ENCODE data around the gene ORAI3.

Gene ORAI3

DNA sequence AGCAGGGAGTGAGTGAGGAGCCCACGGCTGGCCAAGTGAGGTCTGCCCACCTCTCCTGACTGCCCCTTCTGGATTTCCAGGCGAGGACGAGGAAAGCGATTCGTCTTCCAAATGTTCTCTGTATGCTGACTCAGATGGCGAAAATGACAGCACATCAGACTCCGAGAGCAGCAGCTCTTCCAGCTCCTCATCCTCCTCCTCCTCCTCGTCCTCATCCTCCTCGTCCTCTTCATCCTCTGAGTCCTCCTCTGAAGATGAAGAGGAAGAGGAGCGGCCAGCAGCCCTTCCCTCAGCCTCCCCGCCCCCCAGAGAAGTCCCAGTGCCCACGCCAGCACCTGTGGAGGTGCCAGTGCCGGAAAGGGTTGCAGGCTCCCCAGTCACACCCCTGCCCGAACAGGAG, 22.4 kb downstream of the ORAI3 start:
- DNase-seq (ENCODE audit: low read depth, low spot score): no peak

DNA sequence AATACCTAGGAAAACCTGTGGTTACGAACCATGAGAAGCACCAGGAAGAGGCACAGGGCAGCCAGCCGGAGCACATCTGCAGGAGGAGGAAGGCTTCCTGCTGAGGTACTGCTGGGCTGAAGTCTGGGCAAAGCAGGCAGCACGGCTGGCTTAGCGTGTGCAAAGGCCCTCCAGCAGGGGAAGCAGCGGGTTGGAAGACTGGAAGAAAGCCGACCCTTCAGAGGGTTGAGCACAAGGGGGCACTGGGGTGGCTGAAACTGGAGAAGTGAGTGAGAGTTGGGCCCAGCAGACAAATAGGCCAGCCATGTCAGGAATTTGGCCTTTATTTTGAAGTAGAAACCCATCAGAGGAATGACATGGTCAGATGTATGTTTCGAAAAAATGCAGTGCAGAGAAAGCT, 24.0 kb downstream of the ORAI3 start:
- DNase-seq (ENCODE audit: low read depth, low spot score): no peak

DNA sequence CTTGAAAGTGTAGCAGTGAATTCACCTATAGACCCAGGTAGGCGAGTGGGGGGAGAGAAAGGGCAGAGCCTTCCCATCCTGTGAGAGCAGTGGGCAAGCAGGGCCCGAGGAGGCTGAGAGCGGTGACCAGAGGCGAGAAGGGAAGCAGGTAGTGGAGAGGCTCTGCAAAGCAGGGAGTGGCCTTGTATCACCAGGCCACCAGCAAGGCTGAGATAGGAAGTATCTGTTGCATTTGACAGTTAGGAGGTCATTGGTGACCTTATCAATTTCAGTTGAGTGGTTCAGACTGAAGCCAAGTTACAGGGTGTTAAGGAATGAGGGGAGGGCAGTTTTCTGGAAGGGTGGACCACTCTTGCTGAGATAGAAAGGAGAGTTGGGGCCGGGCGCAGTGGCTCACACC, 25.5 kb downstream of the ORAI3 start:
- no peak for DNase-seq (ENCODE audit: low read depth, low spot score)

DNA sequence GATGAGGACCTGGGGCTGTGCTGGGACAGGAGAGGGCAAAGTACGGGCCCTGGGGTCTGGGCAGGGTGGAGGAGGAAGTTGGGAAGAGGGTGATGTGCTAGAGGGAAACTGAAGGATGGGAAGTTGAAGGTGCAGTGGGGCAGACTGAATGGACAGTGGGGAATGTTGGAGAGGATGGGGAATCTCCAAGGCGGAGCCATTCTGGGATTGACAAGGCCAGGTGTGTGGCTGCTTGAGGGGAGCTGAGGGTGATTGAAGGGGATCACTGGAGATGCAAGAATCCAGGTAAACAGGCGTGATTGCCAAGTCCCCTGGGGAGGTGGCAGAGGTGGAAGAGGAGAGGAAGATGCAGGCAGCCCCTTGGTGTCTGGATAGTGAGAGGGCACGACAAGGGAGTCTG, 27.6 kb downstream of the ORAI3 start:
- no peak for DNase-seq (ENCODE audit: low read depth, low spot score)

DNA sequence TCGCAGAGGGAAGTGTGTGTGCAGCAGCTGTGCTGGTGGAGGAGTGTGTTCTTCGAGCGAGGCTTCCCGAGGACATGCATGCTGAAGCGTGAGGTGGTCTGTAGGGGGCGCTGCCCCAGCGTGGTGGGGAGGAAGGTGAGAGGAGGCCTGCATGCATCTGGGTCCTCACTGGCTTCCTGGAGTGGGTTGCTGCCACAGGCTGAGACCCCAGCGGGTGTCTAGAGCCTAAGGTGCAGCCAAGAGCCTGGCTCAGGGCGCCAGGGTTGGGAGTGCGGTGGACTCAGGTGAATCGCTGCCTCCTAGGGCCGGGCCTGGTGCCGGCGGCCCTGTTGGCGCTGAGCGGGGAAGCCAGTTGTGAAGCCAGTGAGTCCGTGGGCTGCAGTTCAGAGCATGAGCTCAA, 28.6 kb downstream of the ORAI3 start:
- no peak for DNase-seq (ENCODE audit: low read depth, low spot score)

DNA sequence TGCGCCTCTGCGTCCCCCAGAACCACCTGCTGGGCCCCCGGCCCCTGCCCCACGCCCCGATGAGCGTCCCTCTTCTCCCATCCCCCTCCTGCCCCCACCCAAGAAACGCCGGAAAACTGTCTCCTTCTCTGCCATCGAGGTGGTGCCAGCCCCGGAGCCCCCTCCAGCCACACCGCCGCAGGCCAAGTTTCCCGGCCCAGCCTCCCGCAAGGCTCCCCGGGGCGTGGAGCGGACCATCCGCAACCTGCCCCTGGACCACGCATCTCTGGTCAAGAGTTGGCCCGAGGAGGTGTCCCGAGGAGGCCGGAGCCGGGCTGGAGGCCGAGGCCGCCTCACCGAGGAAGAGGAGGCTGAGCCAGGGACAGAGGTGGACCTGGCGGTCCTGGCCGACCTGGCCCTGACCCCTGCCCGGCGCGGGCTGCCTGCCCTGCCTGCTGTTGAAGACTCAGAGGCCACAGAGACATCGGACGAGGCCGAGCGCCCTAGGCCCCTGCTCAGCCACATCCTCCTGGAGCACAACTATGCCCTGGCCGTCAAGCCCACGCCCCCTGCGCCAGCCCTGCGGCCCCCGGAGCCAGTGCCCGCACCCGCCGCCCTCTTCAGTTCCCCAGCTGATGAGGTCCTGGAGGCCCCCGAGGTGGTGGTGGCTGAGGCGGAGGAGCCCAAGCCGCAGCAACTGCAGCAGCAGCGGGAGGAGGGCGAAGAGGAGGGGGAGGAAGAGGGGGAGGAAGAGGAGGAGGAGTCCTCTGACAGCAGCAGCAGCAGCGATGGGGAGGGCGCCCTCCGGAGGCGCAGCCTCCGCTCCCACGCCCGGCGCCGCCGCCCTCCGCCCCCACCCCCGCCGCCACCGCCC, 30.5 kb downstream of the ORAI3 start:
- DNase-seq (ENCODE audit: low read depth, low spot score): no peak

DNA sequence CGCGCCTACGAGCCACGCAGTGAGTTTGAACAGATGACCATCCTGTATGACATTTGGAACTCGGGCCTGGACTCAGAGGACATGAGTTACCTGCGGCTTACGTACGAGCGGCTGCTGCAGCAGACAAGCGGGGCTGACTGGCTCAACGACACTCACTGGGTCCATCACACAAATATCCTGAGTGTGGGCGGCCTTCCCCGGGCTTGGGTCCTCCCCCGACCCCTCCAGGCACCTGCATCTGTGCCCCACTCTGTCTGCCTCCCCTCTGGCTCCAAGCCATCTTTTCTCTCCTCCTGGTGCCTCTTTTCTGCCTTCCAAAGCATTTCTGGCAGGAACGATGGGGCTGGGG, 31.1 kb downstream of the ORAI3 start:
- DNase-seq (ENCODE audit: low read depth, low spot score): no peak

DNA sequence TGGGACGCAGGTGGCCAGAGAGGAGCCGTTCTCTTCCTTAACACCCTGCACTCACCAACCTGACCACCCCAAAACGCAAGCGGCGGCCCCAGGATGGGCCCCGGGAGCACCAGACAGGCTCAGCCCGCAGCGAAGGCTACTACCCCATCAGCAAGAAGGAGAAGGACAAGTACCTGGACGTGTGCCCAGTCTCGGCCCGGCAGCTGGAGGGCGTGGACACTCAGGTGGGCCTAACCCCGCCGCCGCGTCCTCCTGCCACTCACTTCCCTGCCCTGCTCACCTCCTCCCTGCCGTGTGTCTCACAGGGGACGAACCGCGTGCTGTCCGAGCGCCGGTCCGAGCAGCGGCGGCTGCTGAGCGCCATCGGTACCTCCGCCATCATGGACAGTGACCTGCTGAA, 31.6 kb downstream of the ORAI3 start:
- DNase-seq (ENCODE audit: low read depth, low spot score): no peak

DNA sequence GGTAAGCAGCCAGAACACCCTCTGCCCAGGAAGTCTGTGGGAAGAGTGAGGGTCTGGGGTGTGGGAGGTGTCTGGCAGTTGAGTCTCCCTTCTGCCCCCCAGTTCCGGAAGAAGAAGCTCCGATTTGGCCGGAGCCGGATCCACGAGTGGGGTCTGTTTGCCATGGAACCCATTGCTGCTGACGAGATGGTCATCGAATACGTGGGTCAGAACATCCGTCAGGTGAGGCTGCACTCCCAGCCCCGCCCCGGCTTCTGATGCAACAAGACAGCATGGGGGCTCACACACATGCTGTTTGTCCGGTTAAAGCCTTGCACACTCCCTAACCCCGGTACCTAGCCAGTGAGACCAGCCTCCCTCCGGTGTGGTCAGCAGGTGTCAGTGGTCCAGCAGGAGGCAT, 32.1 kb downstream of the ORAI3 start:
- no peak for DNase-seq (ENCODE audit: low read depth, low spot score)

DNA sequence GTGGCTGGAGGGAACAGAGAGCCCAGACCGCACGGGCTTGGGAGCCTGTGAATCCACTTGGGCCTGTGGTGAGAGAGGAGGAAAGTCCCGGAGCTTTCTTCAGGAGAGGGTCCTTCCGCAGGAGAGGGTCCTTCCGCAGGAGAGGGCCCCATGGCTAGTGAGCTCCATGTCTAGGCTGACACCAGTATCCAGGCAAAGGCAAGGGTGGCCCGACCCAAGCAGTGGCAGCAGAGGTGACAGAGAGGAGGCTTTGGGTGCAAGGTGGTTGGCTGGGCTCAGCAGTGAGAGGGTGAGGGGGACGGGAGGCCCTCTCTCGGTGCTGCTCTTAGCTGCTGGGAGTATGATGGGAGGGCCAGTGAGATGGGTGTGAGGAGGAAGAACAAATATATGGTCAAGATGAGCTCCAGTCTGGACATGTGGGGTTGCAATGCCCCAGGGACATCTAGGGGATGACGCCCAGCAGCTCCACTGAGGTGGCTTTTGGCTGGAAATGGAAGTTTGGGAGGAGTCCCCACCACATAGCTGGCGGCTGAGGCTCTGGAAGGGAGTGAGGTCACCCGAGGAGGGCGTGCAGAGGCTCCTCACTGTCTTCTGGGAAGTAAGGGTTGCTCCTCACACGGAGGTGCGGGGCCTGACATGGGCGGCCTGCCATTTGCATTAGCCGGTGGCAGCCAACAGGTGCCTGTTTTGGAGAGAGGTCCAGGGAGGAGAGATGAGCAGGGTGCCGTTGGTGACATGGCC, 33.9 kb downstream of the ORAI3 start:
- no peak for DNase-seq (ENCODE audit: low read depth, low spot score)

DNA sequence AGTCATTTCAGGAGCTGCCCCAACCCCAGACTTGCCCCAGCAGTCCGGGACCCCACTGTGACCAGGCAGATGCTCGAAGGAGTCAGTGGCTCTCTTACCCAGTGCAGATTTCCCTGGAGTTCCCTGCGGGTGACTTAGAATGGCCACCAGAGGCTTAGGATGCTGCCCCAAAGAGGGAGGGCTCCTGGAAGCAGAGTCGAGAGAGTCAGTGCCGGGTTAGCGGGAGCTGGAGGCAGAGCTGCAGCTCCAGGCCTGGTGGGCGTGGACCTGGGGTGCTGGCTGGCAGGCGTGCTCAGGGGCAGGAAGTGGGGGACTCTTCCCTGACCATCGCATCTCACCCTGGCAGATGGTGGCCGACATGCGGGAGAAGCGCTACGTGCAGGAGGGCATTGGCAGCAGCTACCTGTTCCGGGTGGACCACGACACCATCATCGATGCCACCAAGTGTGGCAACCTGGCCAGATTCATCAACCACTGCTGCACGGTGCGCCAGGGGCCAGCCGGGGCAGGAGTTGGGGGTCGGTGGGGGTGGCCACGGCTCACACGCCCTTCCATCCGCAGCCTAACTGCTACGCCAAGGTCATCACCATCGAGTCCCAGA, 34.5 kb downstream of the ORAI3 start:
- DNase-seq (ENCODE audit: low read depth, low spot score): no peak

DNA sequence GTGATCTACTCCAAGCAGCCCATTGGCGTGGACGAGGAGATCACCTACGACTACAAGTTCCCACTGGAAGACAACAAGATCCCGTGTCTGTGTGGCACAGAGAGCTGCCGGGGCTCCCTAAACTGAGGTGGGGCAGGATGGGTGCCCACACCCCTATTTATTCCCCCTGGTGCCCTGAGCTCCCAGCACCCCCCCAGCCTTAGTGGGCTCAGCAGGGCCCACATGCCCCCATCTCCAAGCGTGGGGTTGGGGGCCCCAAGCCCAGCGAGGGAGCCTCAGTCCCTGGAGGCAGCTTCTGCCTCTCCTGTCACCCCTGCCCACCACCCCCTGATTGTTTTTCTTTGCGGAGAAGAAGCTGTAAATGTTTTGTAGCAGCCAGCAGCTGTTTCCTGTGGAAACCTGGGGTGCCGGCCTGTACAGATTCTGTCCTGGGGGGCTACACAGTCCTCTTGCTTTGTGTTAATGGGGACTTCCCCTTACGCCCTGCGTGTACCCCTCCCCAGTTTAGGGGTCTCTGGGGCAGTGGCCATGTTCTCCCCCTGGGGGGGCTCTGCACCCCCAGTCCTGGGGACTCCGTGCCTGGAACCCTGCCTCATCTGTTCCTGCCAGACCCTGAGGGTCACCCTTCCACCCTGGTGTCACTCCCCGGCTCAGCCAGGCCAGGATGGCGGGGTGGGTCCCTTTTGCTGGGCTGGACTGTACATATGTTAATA, 35.2 kb downstream of the ORAI3 start:
- no peak for DNase-seq (ENCODE audit: low read depth, low spot score)

DNA sequence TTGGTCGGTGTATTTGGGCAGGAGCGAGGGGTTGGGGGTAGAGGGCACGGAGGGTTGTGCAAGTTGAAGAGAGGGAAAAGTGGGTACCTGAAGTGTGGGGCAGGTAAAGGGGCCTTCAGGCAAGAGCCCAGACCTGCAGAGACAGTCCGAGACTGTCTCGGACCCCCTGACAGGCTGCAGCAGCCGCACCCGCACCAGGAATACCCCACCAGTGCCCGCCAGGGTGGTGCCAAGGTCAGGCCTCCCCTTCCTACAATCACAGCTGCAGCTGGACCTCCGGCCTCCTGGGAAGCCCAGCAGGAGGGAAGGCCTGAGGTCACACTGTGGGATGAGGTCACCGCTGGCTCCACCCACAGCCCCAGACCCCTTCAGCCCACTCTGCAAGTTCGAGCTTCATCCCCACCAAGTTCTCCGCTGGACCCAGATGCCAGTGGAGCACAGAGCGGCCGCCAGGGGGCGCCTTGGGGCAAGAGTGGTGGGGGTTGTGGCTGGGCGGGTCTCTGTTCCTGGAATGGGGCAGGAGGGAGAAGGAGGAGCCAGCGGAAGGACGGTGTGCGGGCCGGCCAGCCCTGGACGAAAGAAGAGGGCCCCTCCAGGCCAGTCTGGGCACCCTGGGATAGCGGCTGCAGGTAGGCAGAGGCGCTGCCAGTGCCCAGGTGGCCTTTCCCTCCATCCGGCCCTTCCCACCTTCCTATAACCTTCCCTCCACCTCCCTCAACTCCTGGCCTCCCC, 36.0 kb downstream of the ORAI3 start, which contains the start of gene HSD3B7:
HSD3B7 (plus strand) TSS at position 539 of the 732 bp plus-strand sequence. CDS start 452 bp downstream, outside the sequence.
- peak; percentile 54 for DNase-seq (ENCODE audit: low read depth, low spot score)

DNA sequence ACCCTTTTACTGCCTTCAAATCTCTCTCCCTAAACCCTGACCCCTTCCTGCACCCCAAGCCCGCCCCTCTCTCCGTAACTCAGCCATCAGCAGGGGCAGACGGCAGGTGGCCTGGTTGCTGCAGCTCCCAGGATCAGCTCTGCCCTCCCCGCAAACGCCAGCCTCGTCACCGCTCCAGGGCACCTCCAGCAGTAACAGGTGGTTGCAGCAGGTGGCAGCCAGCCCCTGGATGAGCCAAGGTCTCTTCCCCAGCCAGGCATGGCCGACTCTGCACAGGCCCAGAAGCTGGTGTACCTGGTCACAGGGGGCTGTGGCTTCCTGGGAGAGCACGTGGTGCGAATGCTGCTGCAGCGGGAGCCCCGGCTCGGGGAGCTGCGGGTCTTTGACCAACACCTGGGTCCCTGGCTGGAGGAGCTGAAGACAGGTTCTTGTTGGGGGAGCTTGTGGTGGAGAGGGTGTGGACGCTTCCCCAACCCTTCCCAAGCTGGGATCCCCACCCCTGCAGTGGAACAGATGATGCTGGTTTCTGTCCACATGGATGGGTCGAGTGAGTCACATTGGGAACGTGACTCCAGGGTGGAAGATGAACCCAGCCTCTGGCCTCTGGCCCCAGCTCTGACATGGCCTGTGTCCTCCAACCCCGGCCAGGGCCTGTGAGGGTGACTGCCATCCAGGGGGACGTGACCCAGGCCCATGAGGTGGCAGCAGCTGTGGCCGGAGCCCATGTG, 36.7 kb downstream of the ORAI3 start:
- no peak for DNase-seq (ENCODE audit: low read depth, low spot score)

DNA sequence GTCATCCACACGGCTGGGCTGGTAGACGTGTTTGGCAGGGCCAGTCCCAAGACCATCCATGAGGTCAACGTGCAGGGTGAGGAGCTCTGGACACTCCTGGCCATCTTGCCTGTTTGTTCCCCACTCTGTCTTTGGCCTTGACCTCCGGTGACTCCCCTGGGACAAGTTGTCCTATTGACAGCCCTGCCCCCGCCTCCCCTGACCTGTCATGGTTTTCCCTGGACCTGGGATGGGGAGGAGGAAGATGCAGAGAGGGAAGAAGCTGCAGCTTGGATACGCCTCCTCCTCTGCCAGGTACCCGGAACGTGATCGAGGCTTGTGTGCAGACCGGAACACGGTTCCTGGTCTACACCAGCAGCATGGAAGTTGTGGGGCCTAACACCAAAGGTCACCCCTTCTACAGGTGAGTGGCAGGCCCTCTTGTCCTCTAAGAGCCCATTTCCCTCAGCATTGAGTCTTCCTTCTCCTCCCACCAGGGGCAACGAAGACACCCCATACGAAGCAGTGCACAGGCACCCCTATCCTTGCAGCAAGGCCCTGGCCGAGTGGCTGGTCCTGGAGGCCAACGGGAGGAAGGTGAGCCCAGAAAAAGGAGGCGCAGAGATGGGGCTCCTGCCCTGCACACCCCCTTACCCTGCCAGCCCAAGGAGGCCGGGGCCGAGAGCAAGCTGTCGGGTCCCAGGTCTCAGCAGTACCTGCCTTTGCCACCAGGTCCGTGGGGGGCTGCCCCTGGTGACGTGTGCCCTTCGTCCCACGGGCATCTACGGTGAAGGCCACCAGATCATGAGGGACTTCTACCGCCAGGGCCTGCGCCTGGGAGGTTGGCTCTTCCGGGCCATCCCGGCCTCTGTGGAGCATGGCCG, 37.5 kb downstream of the ORAI3 start:
- no peak for DNase-seq (ENCODE audit: low read depth, low spot score)

DNA sequence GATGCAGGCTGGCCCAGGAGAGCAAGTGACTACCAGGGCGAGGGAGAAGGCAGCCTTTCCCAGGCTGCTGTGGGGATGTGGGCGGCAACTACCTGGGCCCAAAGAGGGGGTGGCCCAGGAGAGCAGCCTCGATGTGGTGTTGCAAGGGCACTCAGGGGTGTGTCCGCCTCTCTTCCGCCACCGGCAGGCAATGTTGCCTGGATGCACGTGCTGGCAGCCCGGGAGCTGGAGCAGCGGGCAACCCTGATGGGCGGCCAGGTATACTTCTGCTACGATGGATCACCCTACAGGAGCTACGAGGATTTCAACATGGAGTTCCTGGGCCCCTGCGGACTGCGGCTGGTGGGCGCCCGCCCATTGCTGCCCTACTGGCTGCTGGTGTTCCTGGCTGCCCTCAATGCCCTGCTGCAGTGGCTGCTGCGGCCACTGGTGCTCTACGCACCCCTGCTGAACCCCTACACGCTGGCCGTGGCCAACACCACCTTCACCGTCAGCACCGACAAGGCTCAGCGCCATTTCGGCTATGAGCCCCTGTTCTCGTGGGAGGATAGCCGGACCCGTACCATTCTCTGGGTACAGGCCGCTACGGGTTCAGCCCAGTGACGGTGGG, 38.8 kb downstream of the ORAI3 start:
- DNase-seq (ENCODE audit: low read depth, low spot score): no peak

DNA sequence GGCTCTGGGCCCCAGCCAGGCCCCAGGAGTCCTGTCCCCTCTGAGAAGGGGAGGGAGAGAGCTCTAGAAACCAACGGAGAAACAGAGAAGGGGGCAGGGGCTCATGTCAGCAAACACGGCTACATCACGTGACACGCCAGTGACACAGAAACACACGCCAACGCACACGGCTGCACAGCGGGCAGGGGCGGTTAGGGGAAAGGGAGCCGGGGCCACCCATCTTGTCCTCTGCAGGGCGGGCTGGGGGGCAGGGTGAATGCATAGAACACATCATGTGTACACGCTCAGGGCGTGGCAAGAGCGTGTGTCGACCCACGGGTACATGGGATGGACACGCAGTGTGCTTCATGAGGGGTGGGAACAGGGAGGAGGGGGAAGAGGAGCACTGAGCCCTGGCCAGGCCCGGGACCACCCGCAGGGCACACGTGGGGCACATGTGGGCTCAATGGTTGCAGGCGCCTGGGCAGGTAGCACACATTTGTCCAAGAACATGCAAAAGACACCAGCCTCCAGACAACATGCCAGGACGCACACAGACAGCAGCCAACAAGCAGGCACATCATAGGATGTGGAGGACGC, 40.7 kb downstream of the ORAI3 start:
- DNase-seq (ENCODE audit: low read depth, low spot score): no peak

DNA sequence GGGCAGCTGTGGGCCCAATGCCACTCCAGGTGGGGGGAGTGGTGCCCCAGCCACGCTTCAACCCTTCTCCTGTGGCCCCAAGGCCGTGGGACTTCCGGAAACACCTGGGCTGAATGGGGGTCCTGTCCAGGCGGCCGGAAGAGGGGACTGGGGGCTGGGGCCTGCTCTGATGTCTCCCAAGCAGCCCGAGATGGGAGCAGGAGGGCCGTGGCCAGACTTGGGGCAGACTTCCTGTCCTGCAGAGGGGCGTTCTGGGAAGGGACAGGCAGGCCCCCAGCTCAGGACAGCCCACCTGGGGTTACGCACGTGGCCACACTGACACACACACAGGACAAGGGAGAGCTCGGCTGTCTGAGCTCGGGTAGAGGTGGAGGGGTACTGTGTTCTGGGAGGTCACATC, 41.2 kb downstream of the ORAI3 start:
- no peak for DNase-seq (ENCODE audit: low read depth, low spot score)

DNA sequence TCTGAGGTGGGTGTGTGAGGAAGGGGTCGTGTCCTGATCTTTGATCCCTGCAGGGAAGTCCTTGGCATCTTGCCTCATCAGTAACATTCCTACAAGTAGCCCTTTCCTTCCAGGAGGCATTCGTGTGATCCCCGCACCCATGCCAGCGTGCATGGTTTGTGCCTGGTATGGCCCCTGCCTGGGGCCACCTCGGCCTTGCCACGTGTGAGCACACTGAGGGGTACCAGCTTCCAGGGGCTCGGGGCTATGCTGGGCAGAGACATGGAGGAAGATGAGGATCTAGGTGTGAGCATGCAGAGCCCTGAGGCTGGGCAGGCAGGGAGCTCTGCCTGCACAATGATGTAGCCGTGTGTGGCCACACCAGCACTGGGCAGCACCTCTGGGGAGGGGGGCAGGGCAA, 42.2 kb downstream of the ORAI3 start:
- no peak for DNase-seq (ENCODE audit: low read depth, low spot score)

Data from brain pericyte (primary cell).